ENCODE measurements around the gene MYRF.

GRCh38 chr11:61739966-61740365 lies 12.5 kb upstream of the MYRF start:
- TF ChIP-seq CTCF (IDR thresholded peaks at IDR 0.05) (no peak), POLR2A (IDR thresholded peaks at IDR 0.05) (no peak)

Data from thyroid gland (tissue), 4 donors.